GM21423 (cell line): ENCODE measurements around the gene REG1B.
"Not testable (repeated sequence)": the region's sequence is repeated elsewhere in the genome, so short reads cannot be mapped to it uniquely, and the experiment has no call there.

Experiments used
- ATAC-seq: cut with Tn5 transposase; IDR thresholded peaks from one replicate; pipeline ENCODE4 v1.9.1; 2021; ENCODE audit warnings: mild to moderate bottlenecking, moderate library complexity; ENCODE audit not compliant: unreplicated experiment

The REG1B gene

DNA sequence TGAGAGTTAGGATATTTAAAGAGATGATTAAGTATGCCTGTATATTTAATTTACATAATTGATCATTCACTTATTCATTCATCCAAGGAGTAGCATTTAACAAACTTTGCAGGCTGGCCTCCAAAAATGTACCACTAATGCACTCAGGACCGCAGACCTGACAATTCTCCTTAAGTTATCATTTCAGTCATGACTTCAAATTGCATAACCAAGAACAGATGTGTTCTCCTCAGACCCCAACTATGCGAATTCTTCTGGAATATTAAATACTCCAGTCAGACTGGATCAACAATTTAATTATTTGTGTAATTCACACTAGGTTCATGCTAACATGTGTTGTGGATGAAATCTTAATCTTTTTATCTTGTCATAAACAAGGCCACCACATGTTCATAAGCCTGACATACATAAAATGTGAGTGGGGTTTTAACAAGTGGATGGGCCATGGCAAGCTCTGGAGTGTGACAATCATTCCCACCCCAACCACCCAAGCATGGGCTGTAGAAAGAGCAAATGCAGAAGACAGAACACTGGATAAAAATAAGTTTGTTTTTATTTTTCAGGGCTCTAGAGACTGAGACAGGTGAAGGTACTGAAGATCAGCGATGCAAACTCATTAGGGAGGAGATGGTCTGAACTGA, 3.2 kb downstream of the REG1B start:
- ATAC-seq, result no peak

GRCh38 chr2:79083597-79084251, 4.1 kb downstream of the REG1B start:
- ATAC-seq, result no peak

GRCh38 chr2:79082987-79083386, 4.8 kb downstream of the REG1B start:
- ATAC-seq, result no peak

GRCh38 chr2:79071078-79071477, 16.7 kb downstream of the REG1B start:
- ATAC-seq, result no peak

- ATAC-seq, result no peak
Measured at GRCh38 chr2:79065201-79065600, 22.6 kb downstream of the REG1B start.

GRCh38 chr2:79054769-79055168, 33.0 kb downstream of the REG1B start:
- not testable (repeated sequence) for ATAC-seq

DNA sequence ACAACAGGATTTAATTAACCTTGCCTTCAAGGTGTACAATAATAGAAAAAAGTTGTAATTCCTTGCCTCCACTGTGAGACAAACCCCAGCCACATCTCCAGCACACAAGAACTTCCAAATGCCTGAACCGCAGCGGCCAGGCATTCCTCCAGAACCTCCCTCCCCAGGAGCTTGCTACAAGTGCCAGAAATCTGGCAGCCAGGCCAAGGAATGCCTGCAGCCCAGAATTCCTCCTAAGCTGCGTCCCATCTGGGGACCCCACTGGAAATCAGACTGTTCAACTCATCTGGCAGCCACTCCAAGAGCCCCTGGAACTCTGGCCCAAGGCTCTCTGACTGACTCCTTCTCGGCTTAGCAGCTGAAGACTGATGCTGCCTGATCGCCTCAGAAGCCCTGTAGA, 34.3 kb downstream of the REG1B start:
- ATAC-seq, result not testable (repeated sequence)

- ATAC-seq, result no peak
Measured at GRCh38 chr2:79041032-79041448, 46.8 kb downstream of the REG1B start.

DNA sequence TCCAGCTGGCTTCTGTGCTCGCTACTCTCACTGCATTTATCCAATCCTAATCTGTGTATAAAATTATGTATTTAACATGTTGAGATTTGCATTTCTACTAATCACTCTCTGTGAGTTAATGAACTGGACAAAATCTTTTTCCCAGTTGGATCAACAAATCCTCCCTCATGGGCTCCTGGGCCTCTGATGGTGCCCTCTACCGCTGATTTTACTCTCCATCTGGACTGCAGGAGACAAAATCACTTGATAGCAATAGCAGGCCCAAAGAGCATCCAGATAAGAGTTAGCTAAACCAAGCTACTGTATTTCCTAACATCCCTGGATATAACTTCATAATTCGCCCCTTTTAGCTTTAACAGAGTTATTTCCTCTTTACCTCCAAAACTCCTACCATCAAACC, 47.8 kb downstream of the REG1B start:
- no peak for ATAC-seq
